GM12878 (cell line): ENCODE data around the gene AGPAT2.

Experiments used
- EP300 ChIP-seq, 2 experiments: fragments of 150-350 bp in 1 of 2; IDR thresholded peaks; 2 replicates each; pipeline ENCODE4 v1.6.1; 2011 to 2012; ENCODE audit warnings: low read depth in 2 of 2, low read length in 2 of 2, borderline replicate concordance in 1 of 2, improper control_type of control experiment in 1 of 2, inconsistent platforms in 1 of 2; ENCODE audit not compliant: control insufficient read depth in 1 of 2
- EZH2 ChIP-seq: IDR thresholded peaks from 2 replicates; pipeline ENCODE4 v1.6.1; 2012; ENCODE audit warnings: low read depth, mild to moderate bottlenecking, control low read depth, inconsistent platforms, low read length, borderline replicate concordance; ENCODE audit not compliant: control insufficient read depth
- HDGF ChIP-seq: fragments of 450-650 bp; IDR thresholded peaks from 2 replicates; pipeline ENCODE4 v1.6.1; 2016; ENCODE audit warnings: antibody characterized with exemption
- SMC3 ChIP-seq: IDR thresholded peaks from 2 replicates; pipeline ENCODE4 v1.6.1; 2011; ENCODE audit warnings: low read length, improper control_type of control experiment, borderline replicate concordance
- SRF ChIP-seq, 2 experiments: IDR thresholded peaks; 2 replicates each; pipeline ENCODE4 v1.6.1; 2011; ENCODE audit warnings: low read depth in 2 of 2, low read length in 2 of 2, mild to moderate bottlenecking in 1 of 2, moderate library complexity in 1 of 2
- ZNF24 ChIP-seq: fragments of 450-650 bp; IDR thresholded peaks from 2 replicates; pipeline ENCODE4 v1.6.1; 2017; ENCODE audit warnings: antibody characterized with exemption, mild to moderate bottlenecking
- TF ChIP-seq, protein P1 (sequence below): fragments of 450-650 bp; IDR thresholded peaks from 2 replicates; pipeline ENCODE4 v1.6.1; 2018; ENCODE audit warnings: mild to moderate bottlenecking, low read depth, moderate library complexity; ENCODE audit not compliant: partially characterized antibody
- TF ChIP-seq, protein P2 (sequence below), 3 experiments: IDR thresholded peaks in 2 of 3; conservative IDR thresholded peaks in 1 of 3; 2 replicates each; pipeline ENCODE4 v1.5.1; 2011; ENCODE audit warnings: low read depth in 3 of 3, low read length in 3 of 3, mild to moderate bottlenecking in 3 of 3, control low read depth in 2 of 3, moderate library complexity in 2 of 3, inconsistent platforms in 1 of 3, mixed read lengths in 1 of 3; ENCODE audit not compliant: control insufficient read depth in 2 of 3, insufficient read depth in 1 of 3; ENCODE audit errors: extremely low read depth in 1 of 3
- TF ChIP-seq, protein P3 (sequence below): IDR thresholded peaks from 2 replicates; pipeline ENCODE4 v1.6.1; 2012; ENCODE audit warnings: low read length, inconsistent platforms

DNA sequence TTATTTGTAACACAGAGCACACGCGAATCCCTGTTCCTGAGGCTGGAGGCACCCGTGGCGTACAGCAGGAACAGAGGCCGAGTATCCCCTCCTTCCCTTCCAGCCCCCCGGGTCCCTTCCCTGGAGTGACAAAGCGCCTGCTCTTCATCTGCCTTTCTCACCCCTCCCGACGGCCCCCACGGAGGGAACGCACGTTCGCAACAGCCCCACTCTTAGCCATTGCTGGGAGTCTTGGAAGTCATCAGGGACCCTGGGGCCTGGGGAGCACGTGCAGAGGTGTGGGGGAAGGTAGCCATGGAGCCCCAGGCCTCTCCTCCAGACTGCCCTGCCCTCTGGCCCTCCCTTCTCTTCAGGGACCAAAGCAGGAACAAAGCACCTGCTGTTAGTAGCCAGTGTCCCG lies 2.5 kb downstream of the AGPAT2 start:
- TF ChIP-seq, protein P1, sequence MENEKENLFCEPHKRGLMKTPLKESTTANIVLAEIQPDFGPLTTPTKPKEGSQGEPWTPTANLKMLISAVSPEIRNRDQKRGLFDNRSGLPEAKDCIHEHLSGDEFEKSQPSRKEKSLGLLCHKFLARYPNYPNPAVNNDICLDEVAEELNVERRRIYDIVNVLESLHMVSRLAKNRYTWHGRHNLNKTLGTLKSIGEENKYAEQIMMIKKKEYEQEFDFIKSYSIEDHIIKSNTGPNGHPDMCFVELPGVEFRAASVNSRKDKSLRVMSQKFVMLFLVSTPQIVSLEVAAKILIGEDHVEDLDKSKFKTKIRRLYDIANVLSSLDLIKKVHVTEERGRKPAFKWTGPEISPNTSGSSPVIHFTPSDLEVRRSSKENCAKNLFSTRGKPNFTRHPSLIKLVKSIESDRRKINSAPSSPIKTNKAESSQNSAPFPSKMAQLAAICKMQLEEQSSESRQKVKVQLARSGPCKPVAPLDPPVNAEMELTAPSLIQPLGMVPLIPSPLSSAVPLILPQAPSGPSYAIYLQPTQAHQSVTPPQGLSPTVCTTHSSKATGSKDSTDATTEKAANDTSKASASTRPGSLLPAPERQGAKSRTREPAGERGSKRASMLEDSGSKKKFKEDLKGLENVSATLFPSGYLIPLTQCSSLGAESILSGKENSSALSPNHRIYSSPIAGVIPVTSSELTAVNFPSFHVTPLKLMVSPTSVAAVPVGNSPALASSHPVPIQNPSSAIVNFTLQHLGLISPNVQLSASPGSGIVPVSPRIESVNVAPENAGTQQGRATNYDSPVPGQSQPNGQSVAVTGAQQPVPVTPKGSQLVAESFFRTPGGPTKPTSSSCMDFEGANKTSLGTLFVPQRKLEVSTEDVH = no peak
- TF ChIP-seq, protein P2, sequence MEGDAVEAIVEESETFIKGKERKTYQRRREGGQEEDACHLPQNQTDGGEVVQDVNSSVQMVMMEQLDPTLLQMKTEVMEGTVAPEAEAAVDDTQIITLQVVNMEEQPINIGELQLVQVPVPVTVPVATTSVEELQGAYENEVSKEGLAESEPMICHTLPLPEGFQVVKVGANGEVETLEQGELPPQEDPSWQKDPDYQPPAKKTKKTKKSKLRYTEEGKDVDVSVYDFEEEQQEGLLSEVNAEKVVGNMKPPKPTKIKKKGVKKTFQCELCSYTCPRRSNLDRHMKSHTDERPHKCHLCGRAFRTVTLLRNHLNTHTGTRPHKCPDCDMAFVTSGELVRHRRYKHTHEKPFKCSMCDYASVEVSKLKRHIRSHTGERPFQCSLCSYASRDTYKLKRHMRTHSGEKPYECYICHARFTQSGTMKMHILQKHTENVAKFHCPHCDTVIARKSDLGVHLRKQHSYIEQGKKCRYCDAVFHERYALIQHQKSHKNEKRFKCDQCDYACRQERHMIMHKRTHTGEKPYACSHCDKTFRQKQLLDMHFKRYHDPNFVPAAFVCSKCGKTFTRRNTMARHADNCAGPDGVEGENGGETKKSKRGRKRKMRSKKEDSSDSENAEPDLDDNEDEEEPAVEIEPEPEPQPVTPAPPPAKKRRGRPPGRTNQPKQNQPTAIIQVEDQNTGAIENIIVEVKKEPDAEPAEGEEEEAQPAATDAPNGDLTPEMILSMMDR (IDR thresholded peaks at IDR 0.05 in 2 of 3, conservative IDR thresholded peaks at IDR 0.05 in 1 of 3; ENCODE audit: control insufficient read depth in 2 of 3, extremely low read depth in 1 of 3, insufficient read depth in 1 of 3, low read depth in 3 of 3, low read length in 3 of 3) = no peak
- TF ChIP-seq SMC3 = no peak
- TF ChIP-seq, protein P3, sequence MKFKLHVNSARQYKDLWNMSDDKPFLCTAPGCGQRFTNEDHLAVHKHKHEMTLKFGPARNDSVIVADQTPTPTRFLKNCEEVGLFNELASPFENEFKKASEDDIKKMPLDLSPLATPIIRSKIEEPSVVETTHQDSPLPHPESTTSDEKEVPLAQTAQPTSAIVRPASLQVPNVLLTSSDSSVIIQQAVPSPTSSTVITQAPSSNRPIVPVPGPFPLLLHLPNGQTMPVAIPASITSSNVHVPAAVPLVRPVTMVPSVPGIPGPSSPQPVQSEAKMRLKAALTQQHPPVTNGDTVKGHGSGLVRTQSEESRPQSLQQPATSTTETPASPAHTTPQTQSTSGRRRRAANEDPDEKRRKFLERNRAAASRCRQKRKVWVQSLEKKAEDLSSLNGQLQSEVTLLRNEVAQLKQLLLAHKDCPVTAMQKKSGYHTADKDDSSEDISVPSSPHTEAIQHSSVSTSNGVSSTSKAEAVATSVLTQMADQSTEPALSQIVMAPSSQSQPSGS = no peak
- TF ChIP-seq EP300 (IDR thresholded peaks at IDR 0.05; ENCODE audit: borderline replicate concordance in 1 of 2, control insufficient read depth in 1 of 2, low read depth in 2 of 2, low read length in 2 of 2) = no peak
- no peak for TF ChIP-seq SRF (IDR thresholded peaks at IDR 0.05; ENCODE audit: low read depth in 2 of 2, low read length in 2 of 2)
- no peak for TF ChIP-seq ZNF24
- no peak for TF ChIP-seq HDGF
- no peak for TF ChIP-seq EZH2
